GM19397 (cell line): Measurements from ENCODE around the gene PIK3R5.
A peak's percentile ranks its signal among the peaks of the same experiment; 100 is the strongest.

Experiments
- ATAC-seq: cut with Tn5 transposase; IDR thresholded peaks from one replicate; pipeline ENCODE4 v1.9.1; 2021; ENCODE audit warnings: mild to moderate bottlenecking, moderate library complexity; ENCODE audit not compliant: unreplicated experiment

PIK3R5 gene, protein sequence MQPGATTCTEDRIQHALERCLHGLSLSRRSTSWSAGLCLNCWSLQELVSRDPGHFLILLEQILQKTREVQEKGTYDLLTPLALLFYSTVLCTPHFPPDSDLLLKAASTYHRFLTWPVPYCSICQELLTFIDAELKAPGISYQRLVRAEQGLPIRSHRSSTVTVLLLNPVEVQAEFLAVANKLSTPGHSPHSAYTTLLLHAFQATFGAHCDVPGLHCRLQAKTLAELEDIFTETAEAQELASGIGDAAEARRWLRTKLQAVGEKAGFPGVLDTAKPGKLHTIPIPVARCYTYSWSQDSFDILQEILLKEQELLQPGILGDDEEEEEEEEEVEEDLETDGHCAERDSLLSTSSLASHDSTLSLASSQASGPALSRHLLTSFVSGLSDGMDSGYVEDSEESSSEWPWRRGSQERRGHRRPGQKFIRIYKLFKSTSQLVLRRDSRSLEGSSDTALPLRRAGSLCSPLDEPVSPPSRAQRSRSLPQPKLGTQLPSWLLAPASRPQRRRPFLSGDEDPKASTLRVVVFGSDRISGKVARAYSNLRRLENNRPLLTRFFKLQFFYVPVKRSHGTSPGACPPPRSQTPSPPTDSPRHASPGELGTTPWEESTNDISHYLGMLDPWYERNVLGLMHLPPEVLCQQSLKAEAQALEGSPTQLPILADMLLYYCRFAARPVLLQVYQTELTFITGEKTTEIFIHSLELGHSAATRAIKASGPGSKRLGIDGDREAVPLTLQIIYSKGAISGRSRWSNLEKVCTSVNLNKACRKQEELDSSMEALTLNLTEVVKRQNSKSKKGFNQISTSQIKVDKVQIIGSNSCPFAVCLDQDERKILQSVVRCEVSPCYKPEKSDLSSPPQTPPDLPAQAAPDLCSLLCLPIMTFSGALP

DNA sequence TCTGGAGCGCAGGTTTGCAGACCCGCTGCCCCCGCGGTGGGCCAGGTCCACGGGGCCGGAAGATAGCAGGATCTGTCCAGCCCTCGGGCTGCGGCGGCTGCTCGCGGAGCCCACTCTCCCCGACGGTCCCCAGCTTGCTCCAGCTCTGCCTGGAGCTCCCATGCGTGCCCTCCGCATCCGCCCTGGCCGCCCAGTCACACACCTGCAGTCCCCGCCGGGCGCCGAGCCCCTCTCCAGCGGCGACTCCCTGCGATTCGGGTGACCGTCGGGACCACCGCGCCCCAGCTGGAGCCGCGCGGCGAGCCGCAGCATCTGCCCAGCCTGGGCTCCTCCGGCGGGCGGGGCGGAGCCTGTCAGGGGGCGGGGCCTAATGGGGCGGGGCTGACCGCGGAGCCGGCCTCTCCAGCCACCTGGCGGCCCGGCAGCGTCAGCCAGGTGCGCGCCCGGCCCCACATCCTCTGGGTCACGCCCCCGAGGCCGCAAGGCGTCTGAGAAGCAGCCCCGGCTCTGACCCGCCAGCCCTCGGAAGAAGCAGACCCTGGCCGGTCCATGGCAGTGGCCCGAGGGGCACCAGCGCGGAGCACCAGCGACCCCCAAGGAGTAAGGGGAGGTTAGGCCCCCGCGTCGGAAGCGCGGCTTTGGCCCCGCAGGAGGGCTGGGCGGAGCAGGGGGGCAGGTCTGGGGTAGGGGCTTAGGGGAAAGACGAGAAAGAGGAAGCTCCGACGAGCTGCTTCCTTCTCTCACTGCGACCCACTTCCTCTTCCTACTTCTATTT lies at the start of gene PIK3R5:
Gene PIK3R5 (minus strand): TSS at position 314 of the 775 bp plus-strand sequence. CDS start 54,213 bp downstream, outside the sequence.
- peak; percentile 82 for ATAC-seq

- ATAC-seq, result no peak
These were observed 45.5 kb upstream of the PIK3R5 start for GRCh38 chr17:9011001-9011400.

- ATAC-seq, result no peak
These were observed 44.2 kb upstream of the PIK3R5 start for GRCh38 chr17:9009737-9010136.

- no peak for ATAC-seq
These were observed 43.6 kb upstream of the PIK3R5 start for GRCh38 chr17:9009096-9009495.

DNA sequence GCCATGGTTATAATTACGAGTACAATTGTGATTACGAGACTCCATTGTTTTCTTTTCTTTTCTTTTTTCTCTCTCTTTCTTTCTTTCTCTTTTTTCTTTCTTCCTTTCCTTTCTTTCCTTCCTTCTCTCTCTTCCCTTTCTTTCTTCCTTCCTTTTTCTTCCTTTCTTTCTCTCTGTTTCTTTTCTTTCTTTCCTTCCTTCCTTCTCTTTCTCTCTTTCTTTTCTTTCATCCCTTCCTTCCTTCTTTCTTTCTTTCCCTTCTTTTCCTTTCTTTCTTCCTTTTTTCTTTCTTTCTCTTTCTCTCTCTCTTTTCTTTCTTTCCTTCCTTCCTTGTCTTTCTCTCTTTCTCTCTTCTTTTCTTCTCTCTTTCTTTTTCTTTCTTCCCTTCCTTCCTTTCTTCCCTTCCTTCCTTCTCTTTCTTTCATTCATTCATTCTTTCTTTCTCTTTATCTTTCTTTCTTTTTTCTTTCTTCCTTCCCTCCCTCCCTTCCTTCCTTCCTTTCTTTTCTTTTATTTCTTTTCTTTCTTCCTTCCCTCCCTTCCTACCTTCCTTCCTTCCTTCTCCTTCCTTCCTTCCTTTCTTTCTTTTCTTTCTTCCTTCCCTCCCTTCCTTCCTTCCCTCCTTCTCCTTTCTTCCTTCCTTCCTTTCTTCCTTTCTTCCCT lies 41.7 kb upstream of the PIK3R5 start:
- no peak for ATAC-seq

GRCh38 chr17:9006175-9006767 lies 40.8 kb upstream of the PIK3R5 start:
- ATAC-seq, result no peak

GRCh38 chr17:9004961-9005285 lies 39.4 kb upstream of the PIK3R5 start:
- no peak for ATAC-seq

GRCh38 chr17:9004132-9004960 lies 38.8 kb upstream of the PIK3R5 start:
- no peak for ATAC-seq

DNA sequence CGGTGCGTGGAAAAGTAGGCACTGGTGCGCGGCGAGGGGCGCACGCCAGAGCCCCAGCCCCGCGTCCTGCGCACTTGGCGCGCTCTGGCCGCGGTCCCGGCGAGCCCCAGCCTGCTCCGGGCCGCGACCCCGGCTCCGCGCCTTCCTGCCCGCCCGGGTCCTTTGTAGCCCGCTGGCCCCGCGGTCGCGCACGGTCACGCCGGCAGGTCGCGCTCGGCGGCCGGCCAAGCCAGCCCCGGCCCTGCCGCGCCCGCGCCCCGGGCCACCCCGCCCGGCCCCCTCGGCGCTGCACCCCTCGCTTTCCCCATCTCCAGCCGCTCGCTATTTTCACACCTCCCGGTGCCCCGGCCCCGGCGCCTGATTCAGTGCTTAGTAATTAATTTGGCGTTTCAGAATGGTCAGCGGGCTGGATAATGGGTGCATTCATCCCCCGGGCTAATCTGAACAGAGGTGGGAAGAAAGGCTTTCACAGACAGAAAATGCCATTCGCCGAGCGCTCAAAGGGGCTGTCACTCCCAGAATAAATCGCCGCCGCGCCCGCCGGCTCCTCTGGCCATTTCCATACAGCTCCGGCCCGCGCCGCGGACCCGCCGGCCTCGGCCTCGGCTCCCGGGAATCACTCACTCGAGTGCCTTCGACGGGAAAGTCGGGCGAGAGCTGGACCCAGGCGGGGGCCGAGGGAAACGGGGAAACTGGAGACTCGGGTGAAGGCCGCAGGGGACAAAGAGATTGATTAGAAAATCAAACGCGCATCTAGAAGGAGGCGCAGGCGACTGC lies 38.0 kb upstream of the PIK3R5 start:
- ATAC-seq, result no peak

DNA sequence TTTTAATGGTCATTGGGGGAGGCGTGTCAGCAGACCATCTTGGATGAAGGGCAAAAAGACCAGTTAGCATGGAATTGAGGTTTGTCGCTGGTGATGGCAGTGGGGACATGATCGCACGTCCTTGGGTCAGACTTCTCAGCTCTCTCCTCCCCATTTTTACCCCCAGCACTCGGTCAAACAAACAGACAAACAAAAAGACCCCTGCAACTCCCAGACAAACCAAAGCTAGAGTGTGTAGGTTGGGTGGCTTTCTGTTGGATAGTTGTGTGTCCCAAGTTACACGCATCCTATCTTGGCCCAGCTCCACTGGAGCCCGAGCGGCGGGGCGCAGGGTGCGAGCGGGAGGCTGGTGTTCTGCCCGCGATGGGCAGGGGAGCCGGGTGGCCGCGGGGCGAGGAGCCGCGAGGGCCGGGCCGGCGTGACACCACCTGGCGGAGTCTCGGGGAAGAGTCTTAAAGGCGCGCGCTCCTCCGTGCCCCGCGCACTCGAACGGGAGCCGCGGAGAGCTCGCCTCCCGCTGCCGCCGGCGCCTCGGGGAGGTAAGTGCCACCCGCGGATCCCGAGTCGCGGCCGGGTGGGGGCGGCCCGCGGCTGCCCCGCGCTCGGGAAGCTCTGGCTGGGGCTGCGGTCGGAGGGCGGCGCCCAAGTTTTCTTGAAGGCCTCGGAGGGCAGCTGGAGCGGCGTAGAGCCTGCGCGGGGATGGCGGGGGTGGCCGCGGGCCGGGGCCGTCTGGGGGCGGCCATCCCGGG lies 37.3 kb upstream of the PIK3R5 start:
- no peak for ATAC-seq

DNA sequence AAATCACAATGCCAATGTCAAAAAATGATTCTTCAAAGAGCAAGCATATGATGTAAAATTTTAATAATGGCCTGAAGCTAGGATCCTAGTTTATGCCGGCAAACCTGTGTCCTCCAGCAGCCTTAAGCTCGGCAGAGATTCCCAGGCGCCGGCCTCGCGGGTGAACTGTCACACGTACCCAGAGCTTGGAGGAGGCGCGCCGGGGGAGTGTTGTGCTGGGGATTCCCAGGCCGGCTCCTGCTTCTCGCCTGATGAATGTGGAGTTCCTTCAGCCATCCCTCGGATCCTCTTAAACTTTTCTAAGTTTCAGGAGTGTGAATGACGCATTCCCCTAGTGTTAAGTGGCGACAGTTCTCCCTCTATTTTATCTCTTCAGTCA lies 36.7 kb upstream of the PIK3R5 start:
- no peak for ATAC-seq

- ATAC-seq, result no peak
These were observed 36.1 kb upstream of the PIK3R5 start for GRCh38 chr17:9001559-9001958.

DNA sequence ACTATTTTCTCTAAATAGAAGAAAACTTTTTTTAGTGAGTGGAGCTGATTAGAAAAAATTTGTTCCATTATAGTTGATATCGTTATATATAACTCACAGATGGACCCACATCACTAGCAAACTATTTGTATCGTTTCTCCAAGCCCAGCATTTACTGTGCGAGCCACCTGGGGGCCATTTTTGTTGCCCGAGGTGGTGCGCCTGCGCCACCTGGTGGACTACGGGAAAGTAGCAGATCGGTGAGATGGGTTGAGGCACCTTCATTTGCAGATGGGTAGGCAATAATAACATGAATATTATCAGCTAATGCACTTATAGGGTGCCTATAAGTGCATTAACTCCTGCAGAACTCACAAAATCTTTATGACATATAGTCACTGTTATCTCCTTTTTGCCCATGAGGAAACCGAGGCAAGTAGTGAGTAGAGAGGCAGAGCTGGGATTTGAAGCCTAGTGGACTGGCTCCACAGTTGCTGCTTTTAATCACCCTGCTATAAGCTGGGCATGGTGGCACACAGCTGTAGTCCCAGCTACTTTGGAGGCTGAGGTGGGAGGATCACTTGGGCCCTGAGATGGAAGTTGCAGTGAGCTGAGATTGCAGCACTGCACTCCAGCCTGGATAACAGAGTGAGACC lies 32.6 kb upstream of the PIK3R5 start:
- ATAC-seq, result no peak

DNA sequence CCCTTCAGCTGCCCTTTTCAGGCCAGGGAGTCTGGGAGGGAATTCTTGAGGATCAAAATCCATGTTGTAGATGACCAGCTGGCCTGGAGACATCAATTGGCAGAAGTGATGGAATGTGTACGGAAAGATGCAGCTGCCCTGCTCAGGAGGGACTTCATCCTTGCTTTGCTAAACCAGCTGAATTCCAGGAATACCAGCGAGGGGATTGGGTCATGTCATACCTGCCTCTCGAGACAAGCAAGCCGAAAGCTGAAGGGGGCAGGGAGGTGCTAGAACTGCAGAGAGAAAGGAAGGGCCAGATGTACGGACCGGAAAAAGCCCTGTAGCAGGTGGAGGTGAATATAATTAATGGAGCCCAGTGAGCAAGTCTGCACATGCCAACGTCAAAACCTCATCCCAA lies 30.2 kb upstream of the PIK3R5 start:
- ATAC-seq, result no peak

GRCh38 chr17:8994319-8994718 lies 28.8 kb upstream of the PIK3R5 start:
- ATAC-seq, result no peak

GRCh38 chr17:8991514-8992285 lies 26.2 kb upstream of the PIK3R5 start:
- no peak for ATAC-seq
